Mammary epithelial cell (primary cell): ENCODE results near the gene SHCBP1L.

Experiments used
- EZH2 ChIP-seq: IDR thresholded peaks from 2 replicates; pipeline ENCODE4 v1.6.1; 2012; ENCODE audit warnings: low read length, inconsistent platforms, borderline replicate concordance
- TF ChIP-seq, protein P1 (sequence below), 2 donors: IDR thresholded peaks in 1 of 2; conservative IDR thresholded peaks in 1 of 2; 2 replicates each; pipeline ENCODE4 v1.5.1; 2011 to 2012; ENCODE audit warnings: inconsistent platforms in 2 of 2, low read length in 2 of 2, mild to moderate bottlenecking in 2 of 2, control low read depth in 1 of 2, low read depth in 1 of 2; ENCODE audit not compliant: insufficient read depth in 1 of 2; ENCODE audit errors: extremely low read depth in 1 of 2

DNA sequence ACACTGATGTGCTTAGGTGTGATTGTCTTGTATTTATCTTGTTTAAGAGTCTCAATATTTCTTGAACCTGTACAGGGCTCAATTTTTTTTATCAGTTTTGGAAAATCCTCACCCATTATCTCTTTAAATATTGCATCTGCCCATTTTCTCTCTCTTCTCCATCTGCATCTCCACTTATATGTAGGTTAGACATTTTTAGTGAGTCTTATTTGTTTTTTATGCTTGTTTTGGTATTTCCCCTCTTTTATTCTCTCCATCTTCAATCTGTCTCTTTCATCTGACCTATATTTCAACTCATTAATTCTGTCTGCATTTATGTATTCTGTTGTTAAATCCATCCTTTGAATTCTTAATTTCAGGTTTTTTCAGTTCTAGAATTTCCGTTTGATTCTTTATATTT, 32.9 kb upstream of the SHCBP1L start:
- TF ChIP-seq EZH2 = no peak
- TF ChIP-seq, protein P1, sequence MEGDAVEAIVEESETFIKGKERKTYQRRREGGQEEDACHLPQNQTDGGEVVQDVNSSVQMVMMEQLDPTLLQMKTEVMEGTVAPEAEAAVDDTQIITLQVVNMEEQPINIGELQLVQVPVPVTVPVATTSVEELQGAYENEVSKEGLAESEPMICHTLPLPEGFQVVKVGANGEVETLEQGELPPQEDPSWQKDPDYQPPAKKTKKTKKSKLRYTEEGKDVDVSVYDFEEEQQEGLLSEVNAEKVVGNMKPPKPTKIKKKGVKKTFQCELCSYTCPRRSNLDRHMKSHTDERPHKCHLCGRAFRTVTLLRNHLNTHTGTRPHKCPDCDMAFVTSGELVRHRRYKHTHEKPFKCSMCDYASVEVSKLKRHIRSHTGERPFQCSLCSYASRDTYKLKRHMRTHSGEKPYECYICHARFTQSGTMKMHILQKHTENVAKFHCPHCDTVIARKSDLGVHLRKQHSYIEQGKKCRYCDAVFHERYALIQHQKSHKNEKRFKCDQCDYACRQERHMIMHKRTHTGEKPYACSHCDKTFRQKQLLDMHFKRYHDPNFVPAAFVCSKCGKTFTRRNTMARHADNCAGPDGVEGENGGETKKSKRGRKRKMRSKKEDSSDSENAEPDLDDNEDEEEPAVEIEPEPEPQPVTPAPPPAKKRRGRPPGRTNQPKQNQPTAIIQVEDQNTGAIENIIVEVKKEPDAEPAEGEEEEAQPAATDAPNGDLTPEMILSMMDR (conservative IDR thresholded peaks at IDR 0.05 in 1 of 2, IDR thresholded peaks at IDR 0.05 in 1 of 2; ENCODE audit: extremely low read depth in 1 of 2, insufficient read depth in 1 of 2, low read depth in 1 of 2, low read length in 2 of 2) = no peak
